ENCODE data around the gene IFIT3. TPM values are rescaled to one million over a fixed set of nuclear protein-coding genes. Genes with fewer than 3 reads are reported as not detected.

The IFIT3 gene, protein sequence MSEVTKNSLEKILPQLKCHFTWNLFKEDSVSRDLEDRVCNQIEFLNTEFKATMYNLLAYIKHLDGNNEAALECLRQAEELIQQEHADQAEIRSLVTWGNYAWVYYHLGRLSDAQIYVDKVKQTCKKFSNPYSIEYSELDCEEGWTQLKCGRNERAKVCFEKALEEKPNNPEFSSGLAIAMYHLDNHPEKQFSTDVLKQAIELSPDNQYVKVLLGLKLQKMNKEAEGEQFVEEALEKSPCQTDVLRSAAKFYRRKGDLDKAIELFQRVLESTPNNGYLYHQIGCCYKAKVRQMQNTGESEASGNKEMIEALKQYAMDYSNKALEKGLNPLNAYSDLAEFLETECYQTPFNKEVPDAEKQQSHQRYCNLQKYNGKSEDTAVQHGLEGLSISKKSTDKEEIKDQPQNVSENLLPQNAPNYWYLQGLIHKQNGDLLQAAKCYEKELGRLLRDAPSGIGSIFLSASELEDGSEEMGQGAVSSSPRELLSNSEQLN
- 10 to 100 TPM; 10.6 to 16.4 (median 13.7) TPM for total RNA-seq

DNA sequence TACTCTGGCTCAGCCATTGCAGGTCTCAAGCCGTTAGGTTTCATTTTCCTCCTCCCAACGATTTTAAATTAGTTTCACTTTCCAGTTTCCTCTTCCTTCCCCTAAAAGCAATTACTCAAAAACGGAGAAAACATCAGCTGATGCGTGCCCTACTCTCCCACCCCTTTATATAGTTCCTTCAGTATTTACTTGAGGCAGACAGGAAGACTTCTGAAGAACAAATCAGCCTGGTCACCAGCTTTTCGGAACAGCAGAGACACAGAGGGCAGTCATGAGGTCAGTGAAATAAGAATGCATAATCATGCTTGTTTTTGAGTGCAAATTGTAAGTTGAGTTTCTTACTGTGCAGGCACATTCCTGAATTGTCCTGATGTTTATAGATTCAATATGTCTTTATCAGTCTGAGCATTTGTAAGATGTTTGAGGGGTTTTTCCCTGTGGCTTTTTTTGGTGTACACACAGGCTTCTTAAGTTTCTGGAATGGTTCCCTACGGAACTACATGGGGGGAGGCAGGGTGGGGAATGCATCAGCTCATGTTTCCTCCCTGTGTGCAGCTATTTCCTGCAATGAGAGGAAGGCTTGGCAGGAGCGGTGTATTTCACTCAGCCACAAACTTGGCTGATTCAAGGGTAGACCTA lies at the start of gene IFIT3:
IFIT3 (plus strand) TSS at position 195 of the 639 bp plus-strand sequence; CDS start at position 272, 77 bp downstream.
- Histone ChIP-seq H3K36me3 (no peaks in the 10 kb centered on the region), H3K4me1 (peaks cover 0 to 37% (median 9%) of the 10 kb centered on the region in 4 donors), H3K9me3 (no peaks in the 10 kb centered on the region), H3K4me3 (peak within 1 kb of the TSS; percentile 17 to 53 (median 36)), H3K27me3 (no peaks in the 10 kb centered on the region), H3K27ac (peak within 1 kb of the TSS; percentile 59 to 86 (median 72))
- no peak for TF ChIP-seq POLR2A (IDR thresholded peaks at IDR 0.05)
- TF ChIP-seq, protein P1, sequence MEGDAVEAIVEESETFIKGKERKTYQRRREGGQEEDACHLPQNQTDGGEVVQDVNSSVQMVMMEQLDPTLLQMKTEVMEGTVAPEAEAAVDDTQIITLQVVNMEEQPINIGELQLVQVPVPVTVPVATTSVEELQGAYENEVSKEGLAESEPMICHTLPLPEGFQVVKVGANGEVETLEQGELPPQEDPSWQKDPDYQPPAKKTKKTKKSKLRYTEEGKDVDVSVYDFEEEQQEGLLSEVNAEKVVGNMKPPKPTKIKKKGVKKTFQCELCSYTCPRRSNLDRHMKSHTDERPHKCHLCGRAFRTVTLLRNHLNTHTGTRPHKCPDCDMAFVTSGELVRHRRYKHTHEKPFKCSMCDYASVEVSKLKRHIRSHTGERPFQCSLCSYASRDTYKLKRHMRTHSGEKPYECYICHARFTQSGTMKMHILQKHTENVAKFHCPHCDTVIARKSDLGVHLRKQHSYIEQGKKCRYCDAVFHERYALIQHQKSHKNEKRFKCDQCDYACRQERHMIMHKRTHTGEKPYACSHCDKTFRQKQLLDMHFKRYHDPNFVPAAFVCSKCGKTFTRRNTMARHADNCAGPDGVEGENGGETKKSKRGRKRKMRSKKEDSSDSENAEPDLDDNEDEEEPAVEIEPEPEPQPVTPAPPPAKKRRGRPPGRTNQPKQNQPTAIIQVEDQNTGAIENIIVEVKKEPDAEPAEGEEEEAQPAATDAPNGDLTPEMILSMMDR (IDR thresholded peaks at IDR 0.05), result no peak
- DNase-seq, result peak in 2 of 3 donors; percentile 37 to 64

DNA sequence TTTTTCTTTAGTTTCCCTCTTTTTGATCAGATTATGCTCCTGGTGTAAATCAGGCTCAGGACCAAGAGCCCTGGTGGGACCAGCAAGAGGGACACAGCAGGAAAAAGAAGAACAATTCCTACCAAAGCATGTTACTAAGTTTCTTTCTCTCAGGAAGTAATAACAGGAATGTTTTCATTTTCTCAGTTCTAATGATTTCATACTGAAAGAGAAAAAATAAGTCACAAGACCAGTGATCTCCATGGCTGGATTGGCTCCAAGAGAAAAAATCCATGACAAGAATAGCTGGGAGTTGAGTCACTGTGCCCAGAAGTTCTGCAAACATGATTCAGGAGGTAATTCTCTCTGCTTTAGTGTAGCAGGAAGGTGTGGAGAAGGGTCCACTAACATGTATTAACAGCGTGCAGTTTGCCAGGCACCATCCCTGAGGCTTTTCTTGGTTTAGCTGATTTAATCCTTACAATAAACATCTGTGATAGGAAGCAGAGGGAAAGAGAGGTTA lies 49.7 kb upstream of the IFIT3 start:
- no peaks in the 10 kb centered on the region for H3K9me3 ChIP-seq
- H3K27ac ChIP-seq, result peak overlapping the region in 3 of 4 donors; percentile 46 to 73 (median 52)
- DNase-seq, result peak in 1 of 3 donors; percentile 57
- no peaks in the 10 kb centered on the region for H3K36me3 ChIP-seq
- H3K27me3 ChIP-seq, result no peaks in the 10 kb centered on the region
- no peak overlapping the region for H3K4me3 ChIP-seq
- TF ChIP-seq, protein P1 (IDR thresholded peaks at IDR 0.05), result no peak
- TF ChIP-seq POLR2A (IDR thresholded peaks at IDR 0.05), result no peak
- peaks cover 0 to 5% (median 0%) of the 10 kb centered on the region in 4 donors for H3K4me1 ChIP-seq

DNA sequence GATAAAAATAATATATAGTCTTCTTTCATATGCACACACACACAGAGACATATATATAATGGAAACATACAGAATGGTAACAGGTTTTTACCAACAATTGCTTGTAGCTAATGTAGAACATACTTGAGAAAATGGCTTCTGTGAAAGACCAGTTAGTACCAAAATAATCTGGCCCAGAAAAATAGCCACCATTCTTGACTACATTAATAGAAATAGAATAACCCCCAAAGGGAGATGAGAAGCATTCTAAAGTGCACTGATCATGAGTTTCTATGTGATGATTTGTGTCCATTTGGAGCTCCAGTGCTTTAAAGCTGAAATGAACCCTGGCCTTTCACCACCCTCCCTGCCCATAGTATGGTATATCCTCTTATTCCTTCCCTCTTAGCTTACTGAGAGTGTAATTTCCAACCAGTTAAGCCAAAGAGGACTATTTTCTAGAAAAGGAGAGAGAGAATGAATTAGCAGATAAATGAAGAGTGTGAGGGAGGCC lies 48.9 kb upstream of the IFIT3 start:
- Histone ChIP-seq H3K4me1 (peaks cover 0 to 5% (median 0%) of the 10 kb centered on the region in 4 donors), H3K27me3 (no peaks in the 10 kb centered on the region), H3K27ac (peak overlapping the region in 1 of 4 donors; percentile 73), H3K9me3 (no peaks in the 10 kb centered on the region), H3K36me3 (no peaks in the 10 kb centered on the region), H3K4me3 (no peak overlapping the region)
- DNase-seq, result no peak
- no peak for TF ChIP-seq POLR2A (IDR thresholded peaks at IDR 0.05)
- TF ChIP-seq, protein P1 (IDR thresholded peaks at IDR 0.05), result no peak

DNA sequence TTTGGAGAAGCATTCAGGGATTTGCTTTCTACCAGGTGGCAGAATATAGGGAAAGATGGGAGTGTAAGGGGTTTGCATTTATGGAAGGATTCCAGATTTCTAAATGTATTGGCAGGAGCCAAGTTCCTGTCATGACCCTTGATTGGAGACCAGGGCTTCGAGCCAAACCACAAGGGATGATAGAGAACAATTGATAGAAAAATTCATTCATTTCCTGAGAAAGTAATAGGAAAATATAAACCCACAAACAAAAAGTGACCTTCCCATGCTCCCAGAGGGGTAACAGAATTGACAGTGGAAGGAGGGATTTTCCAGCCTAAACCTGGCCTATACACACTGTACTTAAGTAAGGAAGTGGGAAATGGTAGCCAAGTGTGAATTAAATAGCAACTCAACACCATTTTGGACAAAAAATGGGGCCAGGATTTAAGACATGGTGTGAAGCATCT lies 48.4 kb upstream of the IFIT3 start:
- Histone ChIP-seq H3K4me3 (no peak overlapping the region), H3K9me3 (no peaks in the 10 kb centered on the region), H3K36me3 (no peaks in the 10 kb centered on the region), H3K4me1 (peaks cover 0 to 5% (median 0%) of the 10 kb centered on the region in 4 donors), H3K27ac (peak overlapping the region in 1 of 4 donors; percentile 73), H3K27me3 (no peaks in the 10 kb centered on the region)
- DNase-seq, result no peak
- no peak for TF ChIP-seq POLR2A (IDR thresholded peaks at IDR 0.05)
- TF ChIP-seq, protein P1 (IDR thresholded peaks at IDR 0.05), result no peak

DNA sequence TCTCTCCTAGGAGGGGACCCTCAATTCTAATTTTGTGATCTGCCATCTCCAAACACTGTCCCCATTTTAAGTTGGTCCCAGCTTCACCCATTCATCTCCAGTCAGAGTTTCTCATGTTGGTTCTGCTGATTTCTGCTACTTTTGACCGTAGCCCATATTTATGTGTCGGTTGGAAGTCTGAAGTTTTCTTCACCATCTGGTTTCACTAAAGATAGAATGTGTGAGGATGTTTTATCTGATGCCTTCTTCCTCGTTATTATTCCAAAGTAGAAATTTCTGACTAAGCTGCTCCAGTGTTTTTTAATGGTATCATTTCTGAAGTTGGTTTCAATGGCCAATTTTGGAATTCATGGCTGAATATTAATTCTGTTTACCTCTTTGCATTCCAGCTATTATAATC lies 47.3 kb upstream of the IFIT3 start:
- Histone ChIP-seq H3K4me3 (no peak overlapping the region), H3K4me1 (peaks cover 0 to 5% (median 0%) of the 10 kb centered on the region in 4 donors), H3K27me3 (no peaks in the 10 kb centered on the region), H3K36me3 (no peaks in the 10 kb centered on the region), H3K27ac (no peak overlapping the region), H3K9me3 (no peaks in the 10 kb centered on the region)
- DNase-seq, result no peak
- no peak for TF ChIP-seq POLR2A (IDR thresholded peaks at IDR 0.05)
- TF ChIP-seq, protein P1 (IDR thresholded peaks at IDR 0.05), result no peak
